GM12891 (cell line): ENCODE data around the gene FCGR3A.
"Not testable (repeated sequence)": the region's sequence is repeated elsewhere in the genome, so short reads cannot be mapped to it uniquely, and the experiment has no call there.

Source experiments
- POLR2A ChIP-seq: IDR thresholded peaks from 2 replicates; pipeline ENCODE4 v1.6.1; 2011; ENCODE audit warnings: low read depth, low read length, control low read depth
- POLR2AphosphoS5 ChIP-seq: IDR thresholded peaks from 2 replicates; pipeline ENCODE4 v1.6.1; 2011; ENCODE audit warnings: low read depth, low read length, control low read depth
- SPI1 ChIP-seq: IDR thresholded peaks from 2 replicates; pipeline ENCODE4 v1.6.1; 2011; ENCODE audit warnings: low read depth, low read length, control low read depth
- TAF1 ChIP-seq: IDR thresholded peaks from 2 replicates; pipeline ENCODE4 v1.6.1; 2011; ENCODE audit warnings: low read depth, low read length, control low read depth

GRCh38 chr1:161545005-161545731 is 4.5 kb downstream of the FCGR3A start:
- not testable (repeated sequence) for TF ChIP-seq POLR2AphosphoS5, POLR2A, TAF1, SPI1
